ENCODE measurements around the gene TTC39B. TPM values are rescaled to one million over a fixed set of nuclear protein-coding genes. Genes with fewer than 3 reads are reported as not detected.

The TTC39B gene
- total RNA-seq, 1 donor from 2014 or later = 22.2 TPM

- H3K27me3 Mint-ChIP-seq = peaks cover 20% of the 10 kb centered on the region
- H3K27ac Mint-ChIP-seq = no peak overlapping the region
- no peak overlapping the region for H3K4me3 Mint-ChIP-seq
- H3K36me3 Mint-ChIP-seq (ENCODE audit: low read depth) = no peaks in the 10 kb centered on the region
- DNase-seq = no peak
- intact Hi-C loops (cut with micrococcal nuclease) = no loop called here
- H3K9me3 Mint-ChIP-seq = no peaks in the 10 kb centered on the region
- H3K4me1 Mint-ChIP-seq = no peaks in the 10 kb centered on the region
Observed at GRCh38 chr9:15154677-15155076, 152.3 kb downstream of the TTC39B start.

- H3K27ac Mint-ChIP-seq = no peak overlapping the region
- DNase-seq = no peak
- H3K36me3 Mint-ChIP-seq (ENCODE audit: low read depth) = no peaks in the 10 kb centered on the region
- intact Hi-C loops (cut with micrococcal nuclease) = no loop called here
- H3K9me3 Mint-ChIP-seq = no peaks in the 10 kb centered on the region
- no peak overlapping the region for H3K4me3 Mint-ChIP-seq
- no peaks in the 10 kb centered on the region for H3K4me1 Mint-ChIP-seq
- peaks cover 20% of the 10 kb centered on the region for H3K27me3 Mint-ChIP-seq
Observed at GRCh38 chr9:15153961-15154360, 153.1 kb downstream of the TTC39B start.

- H3K4me3 Mint-ChIP-seq = no peak overlapping the region
- no peaks in the 10 kb centered on the region for H3K9me3 Mint-ChIP-seq
- intact Hi-C loops (cut with micrococcal nuclease) = no loop called here
- no peaks in the 10 kb centered on the region for H3K36me3 Mint-ChIP-seq (ENCODE audit: low read depth)
- H3K27me3 Mint-ChIP-seq = peaks cover 15% of the 10 kb centered on the region
- H3K27ac Mint-ChIP-seq = no peak overlapping the region
- DNase-seq = no peak
- H3K4me1 Mint-ChIP-seq = no peaks in the 10 kb centered on the region
Observed at GRCh38 chr9:15150939-15151338, 156.1 kb downstream of the TTC39B start.

GRCh38 chr9:15149450-15149849, 157.6 kb downstream of the TTC39B start:
- intact Hi-C loops (cut with micrococcal nuclease) = no loop called here
- Mint-ChIP-seq H3K27ac (no peak overlapping the region), H3K4me1 (no peaks in the 10 kb centered on the region), H3K36me3 (ENCODE audit: low read depth) (no peaks in the 10 kb centered on the region), H3K4me3 (no peak overlapping the region), H3K9me3 (no peaks in the 10 kb centered on the region), H3K27me3 (peaks cover 18% of the 10 kb centered on the region)
- no peak for DNase-seq

- H3K27ac Mint-ChIP-seq = no peak overlapping the region
- peaks cover 3% of the 10 kb centered on the region for H3K4me1 Mint-ChIP-seq
- H3K4me3 Mint-ChIP-seq = no peak overlapping the region
- no peaks in the 10 kb centered on the region for H3K36me3 Mint-ChIP-seq (ENCODE audit: low read depth)
- peaks cover 9% of the 10 kb centered on the region for H3K27me3 Mint-ChIP-seq
- DNase-seq = no peak
- no peaks in the 10 kb centered on the region for H3K9me3 Mint-ChIP-seq
- intact Hi-C loops (cut with micrococcal nuclease) = no loop called here
Observed at GRCh38 chr9:15146268-15146700, 160.7 kb downstream of the TTC39B start.

GRCh38 chr9:15144622-15145061, 162.4 kb downstream of the TTC39B start:
- DNase-seq = no peak
- no peak overlapping the region for H3K4me3 Mint-ChIP-seq
- intact Hi-C loops (cut with micrococcal nuclease) = no loop called here
- peaks cover 9% of the 10 kb centered on the region for H3K27me3 Mint-ChIP-seq
- H3K27ac Mint-ChIP-seq = no peak overlapping the region
- H3K9me3 Mint-ChIP-seq = no peaks in the 10 kb centered on the region
- H3K4me1 Mint-ChIP-seq = peaks cover 3% of the 10 kb centered on the region
- H3K36me3 Mint-ChIP-seq (ENCODE audit: low read depth) = no peaks in the 10 kb centered on the region

- peak; percentile 72 for DNase-seq
- intact Hi-C loops (cut with micrococcal nuclease) = loop anchor here (1.0 to 2.0 kb wide), 2 partner anchors 8 to 38 kb away; no protein-coding TSS in a partner anchor
- H3K36me3 Mint-ChIP-seq (ENCODE audit: low read depth) = no peaks in the 10 kb centered on the region
- peaks cover 3% of the 10 kb centered on the region for H3K4me1 Mint-ChIP-seq
- no peak overlapping the region for H3K4me3 Mint-ChIP-seq
- no peak overlapping the region for H3K27ac Mint-ChIP-seq
- peaks cover 9% of the 10 kb centered on the region for H3K27me3 Mint-ChIP-seq
- H3K9me3 Mint-ChIP-seq = no peaks in the 10 kb centered on the region
Observed at GRCh38 chr9:15142878-15143534, 164.0 kb downstream of the TTC39B start.

GRCh38 chr9:15140051-15140450, 167.0 kb downstream of the TTC39B start:
- DNase-seq = no peak
- no peak overlapping the region for H3K27ac Mint-ChIP-seq
- H3K4me3 Mint-ChIP-seq = no peak overlapping the region
- H3K4me1 Mint-ChIP-seq = peaks cover 5% of the 10 kb centered on the region
- H3K36me3 Mint-ChIP-seq (ENCODE audit: low read depth) = no peaks in the 10 kb centered on the region
- intact Hi-C loops (cut with micrococcal nuclease) = no loop called here
- peaks cover 6% of the 10 kb centered on the region for H3K27me3 Mint-ChIP-seq
- no peaks in the 10 kb centered on the region for H3K9me3 Mint-ChIP-seq

GRCh38 chr9:15139469-15139868, 167.5 kb downstream of the TTC39B start:
- H3K27me3 Mint-ChIP-seq = peaks cover 3% of the 10 kb centered on the region
- H3K36me3 Mint-ChIP-seq (ENCODE audit: low read depth) = no peaks in the 10 kb centered on the region
- DNase-seq = no peak
- no peak overlapping the region for H3K4me3 Mint-ChIP-seq
- no peak overlapping the region for H3K27ac Mint-ChIP-seq
- H3K9me3 Mint-ChIP-seq = no peaks in the 10 kb centered on the region
- H3K4me1 Mint-ChIP-seq = peaks cover 5% of the 10 kb centered on the region
- intact Hi-C loops (cut with micrococcal nuclease) = loop anchor here (10.0 kb wide), 1 partner anchor 525 kb away; no protein-coding TSS in a partner anchor

GRCh38 chr9:15138357-15138686, 168.7 kb downstream of the TTC39B start:
- no peak for DNase-seq
- Mint-ChIP-seq H3K9me3 (no peaks in the 10 kb centered on the region), H3K27me3 (no peaks in the 10 kb centered on the region), H3K4me1 (peaks cover 5% of the 10 kb centered on the region), H3K36me3 (ENCODE audit: low read depth) (no peaks in the 10 kb centered on the region), H3K4me3 (no peak overlapping the region), H3K27ac (no peak overlapping the region)
- intact Hi-C loops (cut with micrococcal nuclease) = loop anchor here (10.0 kb wide), 1 partner anchor 524 kb away; no protein-coding TSS in a partner anchor

- Mint-ChIP-seq H3K27me3 (no peaks in the 10 kb centered on the region), H3K4me3 (no peak overlapping the region), H3K4me1 (peaks cover 5% of the 10 kb centered on the region), H3K9me3 (no peaks in the 10 kb centered on the region), H3K36me3 (ENCODE audit: low read depth) (no peaks in the 10 kb centered on the region), H3K27ac (no peak overlapping the region)
- intact Hi-C loops (cut with micrococcal nuclease) = loop anchor here (10.0 kb wide), 1 partner anchor 523 kb away; no protein-coding TSS in a partner anchor
- no peak for DNase-seq
Observed at GRCh38 chr9:15137658-15138356, 169.2 kb downstream of the TTC39B start.

- no peak overlapping the region for H3K27ac Mint-ChIP-seq
- peaks cover 3% of the 10 kb centered on the region for H3K27me3 Mint-ChIP-seq
- no peak for DNase-seq
- H3K4me1 Mint-ChIP-seq = peaks cover 3% of the 10 kb centered on the region
- no peaks in the 10 kb centered on the region for H3K36me3 Mint-ChIP-seq (ENCODE audit: low read depth)
- intact Hi-C loops (cut with micrococcal nuclease) = loop anchor here (10.0 kb wide), 1 partner anchor 522 kb away; no protein-coding TSS in a partner anchor
- no peaks in the 10 kb centered on the region for H3K9me3 Mint-ChIP-seq
- H3K4me3 Mint-ChIP-seq = no peak overlapping the region
Observed at GRCh38 chr9:15137089-15137488, 169.9 kb downstream of the TTC39B start.

- Mint-ChIP-seq H3K27ac (no peak overlapping the region), H3K27me3 (peaks cover 3% of the 10 kb centered on the region), H3K4me3 (no peak overlapping the region), H3K4me1 (peaks cover 3% of the 10 kb centered on the region), H3K36me3 (ENCODE audit: low read depth) (no peaks in the 10 kb centered on the region), H3K9me3 (no peaks in the 10 kb centered on the region)
- no peak for DNase-seq
- intact Hi-C loops (cut with micrococcal nuclease) = loop anchor here (10.0 kb wide), 1 partner anchor 522 kb away; no protein-coding TSS in a partner anchor
Observed at GRCh38 chr9:15136646-15137045, 170.4 kb downstream of the TTC39B start.

- Mint-ChIP-seq H3K36me3 (ENCODE audit: low read depth) (no peaks in the 10 kb centered on the region), H3K4me1 (peaks cover 3% of the 10 kb centered on the region), H3K4me3 (no peak overlapping the region), H3K27me3 (peaks cover 3% of the 10 kb centered on the region), H3K9me3 (no peaks in the 10 kb centered on the region), H3K27ac (no peak overlapping the region)
- intact Hi-C loops (cut with micrococcal nuclease) = loop anchor here (1.0 to 10.0 kb wide), 4 partner anchors 8 to 520 kb away; no protein-coding TSS in a partner anchor
- peak; percentile 86 for DNase-seq
Observed at GRCh38 chr9:15135164-15135792, 171.7 kb downstream of the TTC39B start.

All from activated CD4-positive, alpha-beta T cell treated with anti-CD3 and anti-CD28 coated beads, Interleukin-2, amount 10 ng/mL, durations not matched to agents 24 days and 14 days (primary cell).